Esophagus squamous epithelium (tissue), 4 donors: Measurements from ENCODE around the gene GPR135.

Source experiments
- CTCF ChIP-seq, 6 experiments: fragments of 450-650 bp in 4 of 6; fragments of 200-600 bp in 2 of 6; sonication (generic) in 2 of 6; IDR thresholded peaks; one replicate each; pipeline ENCODE4 v1.5.1; 2016 to 2019; ENCODE audit warnings: antibody characterized with exemption in 6 of 6, mild to moderate bottlenecking in 4 of 6, moderate library complexity in 4 of 6
- POLR2A ChIP-seq, 4 donors: fragments of 450-650 bp; IDR thresholded peaks; one replicate each; pipeline ENCODE4 v1.6.1; 2017; ENCODE audit warnings: antibody characterized with exemption in 4 of 4, mild to moderate bottlenecking in 4 of 4, moderate library complexity in 3 of 4

GRCh38 chr14:59475709-59476108 lies 10.5 kb upstream of the GPR135 start:
- TF ChIP-seq CTCF (IDR thresholded peaks at IDR 0.05) (no peak), POLR2A (IDR thresholded peaks at IDR 0.05) (no peak)
